GM19328 (cell line): ENCODE measurements around the gene SAMD4A.

Source experiments
- ATAC-seq: cut with Tn5 transposase; IDR thresholded peaks from one replicate; pipeline ENCODE4 v1.9.1; 2021; ENCODE audit warnings: mild to moderate bottlenecking, moderate library complexity; ENCODE audit not compliant: unreplicated experiment

The SAMD4A gene

DNA sequence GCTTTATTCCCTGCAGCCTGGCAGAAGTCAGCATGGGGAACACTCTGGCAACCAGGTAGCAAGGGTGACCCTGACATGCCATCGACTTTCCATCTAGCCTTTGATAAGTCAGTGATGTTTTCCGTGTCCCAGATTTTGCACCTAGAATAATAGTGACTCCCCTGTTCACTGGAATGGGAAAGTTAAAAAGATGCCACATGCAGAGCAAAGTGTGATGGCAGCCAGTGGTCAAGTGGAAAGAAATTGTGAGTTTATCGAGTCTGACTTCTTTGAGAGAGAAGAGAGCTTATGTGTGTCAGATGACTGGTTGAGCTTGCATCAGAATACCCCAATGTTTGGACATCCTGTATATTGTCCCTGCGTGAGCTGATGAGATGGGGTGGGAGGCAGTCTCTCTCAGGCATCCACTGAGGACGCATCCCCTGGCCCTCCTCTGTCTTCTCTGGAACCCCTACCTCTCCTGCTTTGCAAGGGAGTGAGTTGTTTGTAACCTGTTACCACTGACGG lies 187.2 kb downstream of the SAMD4A start:
- ATAC-seq, result no peak

- ATAC-seq, result no peak
Measured at GRCh38 chr14:54754623-54755386, 187.9 kb downstream of the SAMD4A start.

- ATAC-seq, result no peak
Measured at GRCh38 chr14:54756656-54757392, 189.9 kb downstream of the SAMD4A start.

DNA sequence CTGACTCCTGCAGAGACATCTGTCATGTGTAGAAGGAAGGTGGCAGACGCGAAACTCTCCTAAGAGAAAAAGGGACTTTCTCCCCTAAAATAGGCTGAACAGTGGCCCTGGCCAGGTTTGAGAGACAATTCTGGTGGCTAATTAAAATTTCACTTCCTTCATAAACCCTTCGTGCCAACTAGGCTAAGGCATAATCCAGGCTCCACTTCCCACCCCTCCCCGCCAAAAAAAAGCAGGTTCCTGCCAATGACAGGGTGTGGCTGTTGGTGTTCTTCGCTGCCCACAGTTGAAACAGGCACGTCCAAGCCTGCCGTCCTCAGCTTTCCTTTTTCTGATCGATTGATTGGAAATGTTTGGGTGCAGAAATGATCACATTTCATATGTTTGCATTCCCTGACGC lies 191.1 kb downstream of the SAMD4A start:
- no peak for ATAC-seq

DNA sequence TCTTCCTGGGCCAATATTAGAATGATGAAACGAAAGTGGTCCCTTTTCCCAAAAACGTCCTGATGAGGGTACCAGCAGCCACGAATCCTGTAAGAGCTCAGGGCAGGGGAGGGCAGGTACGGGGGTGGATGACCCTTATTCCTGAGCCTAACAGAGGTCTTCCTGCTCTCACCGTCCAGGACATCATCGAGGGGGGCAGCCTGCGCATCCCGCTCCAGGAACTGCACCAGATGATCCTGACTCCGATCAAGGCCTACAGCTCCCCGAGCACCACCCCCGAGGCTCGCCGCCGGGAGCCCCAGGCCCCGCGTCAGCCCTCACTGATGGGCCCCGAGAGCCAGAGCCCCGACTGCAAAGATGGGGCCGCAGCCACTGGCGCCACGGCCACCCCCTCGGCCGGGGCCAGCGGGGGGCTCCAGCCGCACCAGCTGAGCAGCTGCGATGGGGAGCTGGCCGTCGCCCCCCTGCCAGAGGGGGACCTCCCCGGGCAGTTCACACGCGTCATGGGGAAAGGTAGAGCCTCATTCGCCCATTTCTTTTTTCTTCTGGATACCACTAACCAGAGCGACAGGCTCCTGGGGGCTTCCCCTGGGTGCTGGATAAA lies 193.2 kb downstream of the SAMD4A start:
- ATAC-seq, result no peak

DNA sequence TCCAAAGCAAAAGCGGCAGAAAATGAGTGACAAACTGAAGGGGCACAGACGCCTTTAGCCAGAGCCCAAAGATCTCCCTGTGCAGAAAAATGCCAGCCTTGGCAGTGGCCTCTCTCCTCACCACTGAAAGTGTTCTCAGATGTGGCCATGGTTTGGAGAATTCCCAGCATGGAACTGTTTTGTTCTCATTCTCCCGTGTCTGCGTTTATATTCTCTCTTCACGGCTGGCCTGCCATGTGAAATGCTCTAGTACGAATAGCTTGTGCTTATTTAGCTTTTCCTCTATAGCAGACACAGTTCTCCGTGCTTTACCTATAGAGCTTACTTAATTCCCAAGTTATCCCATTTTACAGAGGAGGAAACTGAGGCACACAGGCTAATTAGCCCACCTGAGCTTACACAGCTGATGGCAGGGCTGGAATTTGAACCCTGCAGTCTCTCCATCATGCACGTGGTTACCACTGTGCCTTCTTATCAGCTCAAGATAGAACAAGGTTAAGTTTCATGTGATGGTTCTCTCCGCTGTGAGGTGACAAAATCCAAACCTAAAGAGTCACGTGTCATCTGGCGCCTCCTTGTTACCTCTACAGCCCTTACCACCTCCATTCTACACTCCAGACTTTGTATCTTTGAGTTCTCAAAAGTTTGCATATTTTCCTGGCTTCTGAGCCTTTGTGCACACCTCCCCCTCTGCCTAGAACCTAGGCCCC lies 194.1 kb downstream of the SAMD4A start:
- no peak for ATAC-seq

DNA sequence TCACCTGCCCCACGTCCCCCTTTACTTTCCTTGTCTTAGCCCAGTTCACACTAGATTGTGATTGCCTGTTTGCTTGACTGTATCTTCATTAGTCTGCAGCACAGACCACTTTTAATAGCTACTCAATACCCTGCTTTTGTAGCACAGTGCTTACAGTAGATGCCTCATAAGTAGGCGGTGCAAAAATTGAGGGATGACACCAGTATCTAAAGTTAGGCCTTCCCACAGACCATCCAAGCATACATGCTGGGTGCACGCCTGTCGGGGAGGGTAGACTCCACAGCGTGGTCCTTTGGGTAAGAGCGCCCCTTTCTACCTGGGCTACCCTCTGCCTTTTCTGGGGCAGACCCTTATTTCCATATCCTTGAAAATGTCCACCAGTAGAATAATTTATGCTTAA lies 194.9 kb downstream of the SAMD4A start:
- no peak for ATAC-seq

GRCh38 chr14:54762296-54762695 lies 195.4 kb downstream of the SAMD4A start:
- ATAC-seq, result no peak

DNA sequence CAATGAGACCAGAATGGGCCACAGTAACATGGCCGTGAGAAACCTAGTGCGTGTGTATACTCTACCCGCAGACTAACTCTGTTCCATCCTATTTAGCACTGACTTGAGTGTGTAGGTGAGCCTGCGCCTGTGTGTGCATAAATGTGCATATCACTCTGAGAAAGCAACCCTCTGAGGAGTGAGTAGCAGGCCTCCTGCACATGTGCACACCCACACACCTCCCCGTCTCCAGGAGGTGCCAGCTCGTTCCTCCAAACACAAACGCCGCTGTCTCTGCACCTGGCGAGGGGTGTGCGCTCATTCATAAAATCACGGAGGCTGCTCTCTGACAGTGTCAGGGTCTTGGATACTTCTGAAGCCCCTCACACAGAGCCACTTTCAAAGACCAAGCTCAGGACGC lies 196.8 kb downstream of the SAMD4A start:
- no peak for ATAC-seq

GRCh38 chr14:54766276-54767138 lies 199.6 kb downstream of the SAMD4A start:
- ATAC-seq, result no peak

DNA sequence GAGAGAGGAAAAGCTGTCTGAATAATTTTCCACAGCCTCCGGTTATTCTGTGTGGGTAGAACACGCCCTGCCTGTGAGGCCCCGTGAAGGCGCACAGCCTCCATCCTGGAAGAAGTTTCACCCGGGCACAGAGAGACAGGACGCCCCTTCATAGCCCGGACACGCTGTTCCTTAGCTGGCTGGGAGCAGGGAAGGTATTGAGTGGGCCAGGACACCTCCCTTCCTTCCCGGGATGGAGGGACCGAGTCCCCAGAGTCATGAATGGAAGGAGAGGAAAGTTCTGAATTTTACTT lies 200.2 kb downstream of the SAMD4A start:
- no peak for ATAC-seq

DNA sequence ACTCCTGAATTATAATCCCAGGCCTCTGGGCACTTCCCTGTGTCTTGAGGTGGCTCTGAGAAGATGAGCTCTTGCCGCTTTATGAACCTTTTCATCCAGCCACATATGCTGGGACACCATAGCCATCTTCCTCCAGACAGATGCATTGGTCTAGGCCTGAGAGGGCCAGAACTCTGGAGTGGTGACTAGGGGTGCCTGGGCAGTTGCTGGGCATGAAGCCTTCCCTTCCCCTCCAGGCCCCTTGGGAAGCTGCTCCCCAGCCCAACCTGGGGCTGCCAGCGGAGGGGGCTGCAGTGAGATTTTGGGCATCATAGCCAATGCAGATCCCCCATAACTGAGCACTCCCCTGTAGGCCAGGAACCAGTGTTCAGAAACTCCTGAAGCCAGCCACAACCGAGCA lies 200.5 kb downstream of the SAMD4A start:
- ATAC-seq, result no peak

DNA sequence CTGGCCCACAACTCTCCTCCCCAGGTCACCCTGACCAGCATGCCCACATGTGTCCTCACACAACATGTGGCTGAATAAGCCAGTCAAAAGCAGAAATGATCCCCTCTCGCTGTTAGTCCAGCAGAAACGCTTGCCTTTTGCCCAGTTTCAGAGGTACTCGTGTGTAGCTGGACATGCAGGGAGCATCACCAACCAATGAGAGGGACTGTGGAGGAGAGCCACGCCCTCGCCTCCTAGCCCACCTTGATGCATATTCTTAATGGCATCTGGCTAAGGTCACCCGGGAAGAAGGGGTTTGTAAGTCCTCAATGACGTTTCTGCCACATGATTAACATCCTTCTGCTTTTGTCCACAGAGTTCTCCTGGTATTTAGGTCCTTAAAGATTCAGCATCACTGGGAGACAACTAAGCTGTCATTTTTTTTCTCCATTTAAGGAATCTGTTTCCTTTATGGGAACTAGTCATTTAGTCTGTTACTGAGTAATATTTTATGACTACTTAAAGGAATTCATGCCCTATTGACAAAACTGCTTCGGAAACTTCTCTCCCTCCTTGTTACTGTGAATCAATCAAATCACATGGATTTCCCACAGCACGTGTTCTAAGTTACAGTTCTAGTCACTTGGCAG lies 201.7 kb downstream of the SAMD4A start:
- no peak for ATAC-seq

GRCh38 chr14:54769951-54770863 lies 203.3 kb downstream of the SAMD4A start:
- ATAC-seq, result no peak

GRCh38 chr14:54771411-54772027 lies 204.6 kb downstream of the SAMD4A start:
- ATAC-seq, result no peak

DNA sequence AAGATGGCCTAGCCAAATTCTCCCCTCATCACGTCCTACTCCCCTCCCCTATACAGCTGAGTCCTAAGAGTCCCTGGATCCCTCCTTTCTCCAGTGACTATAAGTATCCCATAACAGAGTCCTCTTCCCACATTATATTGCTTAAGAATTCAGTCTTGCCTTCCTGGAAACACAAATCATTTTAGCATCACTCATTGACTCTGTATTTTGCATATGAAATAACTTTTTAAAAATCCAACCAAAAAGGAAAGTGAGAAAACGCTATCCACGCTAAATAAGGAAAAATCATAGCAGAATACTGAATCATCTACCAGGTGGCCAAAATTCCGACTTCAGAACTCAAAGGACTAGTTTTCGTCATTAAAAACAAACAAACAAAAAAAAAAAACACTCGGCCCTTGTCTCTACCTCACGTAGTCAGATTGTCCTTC lies 205.5 kb downstream of the SAMD4A start:
- ATAC-seq, result no peak

DNA sequence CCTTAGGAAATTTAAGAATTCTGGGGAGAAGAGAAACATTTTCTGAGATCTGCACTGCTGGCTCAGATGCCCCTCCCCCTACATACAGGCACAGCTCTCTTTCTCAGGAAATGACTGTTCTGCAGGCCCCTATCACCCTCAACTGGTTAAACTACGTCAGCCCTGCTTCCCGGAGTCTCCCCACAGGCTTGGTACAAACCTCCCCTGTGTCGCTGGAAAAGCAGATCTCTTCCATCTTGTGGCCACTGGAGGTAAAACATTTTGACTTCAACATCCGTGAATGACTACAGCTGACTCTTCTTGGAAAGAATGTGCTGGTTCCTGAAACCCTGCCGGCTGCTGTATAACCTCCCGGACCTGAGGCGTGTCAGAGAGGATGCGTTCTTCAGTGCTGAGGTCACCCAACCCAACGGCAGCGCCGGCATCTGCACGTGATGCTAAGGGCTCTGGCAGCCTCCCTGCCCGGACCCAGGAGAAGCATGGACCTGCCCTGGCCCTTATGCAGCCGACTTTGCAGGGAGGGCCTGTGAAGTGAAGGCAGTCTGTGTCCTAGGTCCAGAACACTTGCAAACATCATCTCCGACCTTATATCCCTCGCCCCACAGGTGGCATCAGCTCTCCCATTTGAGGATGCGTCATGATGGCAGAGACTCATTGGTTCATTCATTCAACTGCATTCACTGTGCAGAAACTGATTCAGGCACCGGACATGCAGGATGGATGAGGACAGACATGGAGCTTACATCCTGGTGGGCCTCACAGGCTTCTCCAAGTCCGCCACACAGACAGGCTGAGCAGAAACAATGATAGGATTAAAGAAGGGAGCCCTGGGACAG lies 206.5 kb downstream of the SAMD4A start:
- no peak for ATAC-seq

DNA sequence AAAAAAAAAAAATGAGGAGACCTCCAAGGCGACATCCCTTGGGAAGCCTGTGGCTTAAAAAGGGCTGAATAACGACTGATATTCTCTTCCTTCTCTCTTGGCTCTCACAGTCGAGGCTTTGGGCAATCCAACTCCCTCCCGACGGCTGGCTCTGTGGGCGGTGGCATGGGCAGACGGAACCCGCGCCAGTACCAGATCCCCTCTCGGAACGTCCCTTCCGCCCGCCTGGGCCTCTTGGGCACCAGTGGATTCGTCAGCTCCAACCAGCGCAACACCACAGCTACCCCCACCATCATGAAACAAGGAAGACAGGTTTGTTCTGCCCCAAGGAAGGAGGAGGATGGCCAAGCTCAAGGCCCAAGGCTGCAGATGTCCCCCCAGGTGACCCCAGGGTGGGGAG lies 207.9 kb downstream of the SAMD4A start:
- no peak for ATAC-seq
